Raji (cell line): ENCODE data around the gene BAG1.

Experiments
- POLR2A ChIP-seq: IDR thresholded peaks from 2 replicates; pipeline ENCODE4 v1.6.1; 2011; ENCODE audit warnings: low read depth, low read length, control low read depth; ENCODE audit not compliant: insufficient read depth

Gene BAG1

DNA sequence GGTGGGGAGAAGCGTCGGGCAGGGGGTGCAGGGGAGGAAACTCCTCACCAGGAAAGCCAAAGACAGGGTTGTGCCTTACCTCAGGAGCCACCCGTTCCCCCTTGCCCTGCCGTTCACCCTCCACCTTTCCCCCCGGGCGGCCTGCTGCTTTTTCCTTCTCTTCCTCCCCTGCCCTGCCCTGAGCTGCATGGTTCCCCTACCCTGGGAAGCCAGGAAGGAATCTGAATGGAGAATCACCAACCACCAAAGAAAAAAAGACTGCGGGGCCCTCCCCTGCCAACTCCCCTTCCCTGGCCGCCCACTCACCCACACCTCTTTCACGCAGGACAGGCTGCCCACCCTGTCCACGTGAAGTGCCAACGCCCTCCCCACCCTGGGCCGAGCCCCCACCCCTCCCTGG is 25.0 kb upstream of the BAG1 start:
- no peak for TF ChIP-seq POLR2A

DNA sequence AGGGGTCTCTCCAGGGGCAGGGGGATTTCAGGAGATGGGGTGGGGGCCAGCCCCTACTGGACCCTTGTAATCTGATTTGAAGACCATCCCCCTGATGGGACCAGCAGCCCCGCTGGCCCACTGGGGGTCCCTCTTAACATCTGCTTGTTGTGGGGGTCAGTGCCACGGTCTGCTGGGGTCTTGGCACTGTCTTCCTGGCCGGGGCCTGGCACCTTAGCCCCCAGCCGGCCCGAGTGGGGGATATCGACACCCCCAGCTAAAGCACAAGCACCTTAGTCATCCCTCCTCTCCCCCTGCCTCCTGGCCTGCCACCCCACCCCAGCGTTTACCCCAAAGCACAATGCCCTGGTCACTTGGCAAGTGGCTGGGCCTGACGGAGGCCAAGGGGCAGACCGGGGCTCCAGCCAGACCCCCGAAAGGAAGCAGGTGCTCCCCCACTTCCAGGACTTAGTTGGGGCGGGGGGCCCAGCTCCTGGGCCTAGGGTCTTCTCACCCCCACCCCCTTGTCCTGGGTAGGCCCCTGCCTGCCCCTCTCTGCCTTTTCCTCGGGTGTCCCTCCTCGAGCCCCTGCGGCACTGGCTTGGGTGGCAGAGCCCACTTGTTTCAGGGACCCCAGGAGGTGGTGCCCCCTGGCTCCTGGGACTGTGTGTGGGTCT is 24.4 kb upstream of the BAG1 start:
- no peak for TF ChIP-seq POLR2A

DNA sequence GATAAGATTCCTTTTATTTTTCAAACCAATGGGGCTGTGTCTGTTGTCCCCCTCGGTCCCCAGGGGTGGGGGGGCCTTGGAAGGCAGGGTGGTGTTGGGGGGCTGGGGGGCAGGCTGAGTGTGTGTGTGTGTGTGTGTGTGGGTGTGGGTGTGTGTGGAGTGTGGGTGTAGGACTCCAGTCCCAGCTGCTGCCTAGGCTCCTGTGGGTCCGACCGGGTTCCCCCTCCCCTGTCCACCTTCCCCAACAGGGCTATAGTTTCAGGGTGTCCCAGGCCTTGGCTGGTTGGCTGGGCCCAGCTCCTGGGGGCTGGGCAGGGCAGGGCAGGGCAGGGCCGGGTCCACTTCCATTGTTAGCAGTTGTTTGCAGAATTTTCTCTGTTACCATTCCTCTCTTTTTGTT is 23.7 kb upstream of the BAG1 start:
- no peak for TF ChIP-seq POLR2A

DNA sequence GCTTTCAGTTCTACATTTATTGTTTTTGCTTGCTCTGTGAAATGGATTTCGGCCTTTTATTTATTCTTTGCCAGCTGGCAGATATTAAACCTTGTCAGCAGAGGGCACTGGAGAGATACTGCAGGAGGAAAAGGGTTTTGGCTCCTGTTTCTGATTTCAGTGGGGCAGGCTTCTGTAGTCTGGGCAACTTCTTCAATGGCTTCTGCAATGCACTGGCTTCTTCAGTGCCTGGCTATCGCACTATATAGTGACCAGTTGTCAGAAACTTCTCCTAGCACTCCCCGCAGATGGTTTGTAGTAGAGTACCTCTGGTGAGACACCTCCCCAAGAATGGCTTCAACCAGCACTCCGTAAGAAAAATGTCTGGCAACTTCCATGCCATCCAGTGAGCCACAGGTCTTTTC is 22.6 kb upstream of the BAG1 start:
- TF ChIP-seq POLR2A = no peak

DNA sequence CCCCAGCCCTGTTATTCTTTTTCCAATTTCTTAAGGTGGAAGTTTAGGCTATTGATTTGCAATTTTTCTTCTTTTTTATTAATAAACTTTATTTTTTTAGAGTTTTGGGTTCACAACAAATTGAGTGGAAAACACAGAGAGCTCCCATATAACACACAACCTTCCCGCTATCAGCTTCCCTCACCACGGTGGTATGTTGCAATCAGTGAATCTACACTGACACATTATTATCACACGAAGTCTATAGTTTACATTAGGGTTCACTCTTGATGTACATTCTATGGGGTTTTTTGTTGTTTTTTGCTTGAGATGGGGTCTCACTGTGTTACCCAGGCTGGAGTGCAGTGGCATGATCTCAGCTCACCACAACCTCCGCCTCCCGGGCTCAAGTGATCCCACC is 21.0 kb upstream of the BAG1 start:
- no peak for TF ChIP-seq POLR2A

DNA sequence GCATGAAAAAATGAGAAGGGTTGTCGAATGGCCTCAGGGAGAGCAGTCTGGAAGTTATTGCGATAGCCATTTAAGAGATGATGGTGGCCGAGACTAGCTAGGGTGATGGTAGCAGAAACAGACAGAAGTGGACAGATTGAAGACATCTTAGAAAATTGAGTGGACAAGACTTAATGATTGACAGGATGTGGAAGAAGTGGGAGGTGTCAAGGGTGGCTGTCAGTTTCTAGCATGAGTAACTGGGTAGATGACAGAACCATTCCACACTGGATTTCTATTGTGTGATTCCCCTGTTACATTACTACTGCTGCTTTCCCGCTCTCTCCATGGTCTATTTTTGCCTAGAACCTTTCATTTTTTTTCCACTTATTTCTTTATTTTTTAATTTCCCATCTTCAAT is 13.0 kb upstream of the BAG1 start:
- no peak for TF ChIP-seq POLR2A

DNA sequence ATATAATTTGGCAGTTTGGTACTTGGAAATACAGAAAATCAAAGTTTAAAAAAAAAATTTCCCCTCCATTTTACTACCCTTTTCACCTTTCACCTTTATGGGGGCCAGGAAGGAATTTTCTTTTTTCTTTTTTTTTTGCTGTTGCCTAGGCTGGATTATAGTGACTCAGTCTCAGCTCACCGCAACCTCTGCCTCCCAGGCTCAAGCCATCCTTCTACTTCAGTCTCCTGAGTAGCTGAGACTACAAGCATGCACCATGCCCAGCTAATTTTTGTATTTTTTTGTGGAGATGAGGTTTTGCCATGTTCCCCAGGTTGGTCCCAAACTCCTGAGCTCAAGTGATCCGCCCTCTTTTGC is 9.4 kb upstream of the BAG1 start:
- no peak for TF ChIP-seq POLR2A

DNA sequence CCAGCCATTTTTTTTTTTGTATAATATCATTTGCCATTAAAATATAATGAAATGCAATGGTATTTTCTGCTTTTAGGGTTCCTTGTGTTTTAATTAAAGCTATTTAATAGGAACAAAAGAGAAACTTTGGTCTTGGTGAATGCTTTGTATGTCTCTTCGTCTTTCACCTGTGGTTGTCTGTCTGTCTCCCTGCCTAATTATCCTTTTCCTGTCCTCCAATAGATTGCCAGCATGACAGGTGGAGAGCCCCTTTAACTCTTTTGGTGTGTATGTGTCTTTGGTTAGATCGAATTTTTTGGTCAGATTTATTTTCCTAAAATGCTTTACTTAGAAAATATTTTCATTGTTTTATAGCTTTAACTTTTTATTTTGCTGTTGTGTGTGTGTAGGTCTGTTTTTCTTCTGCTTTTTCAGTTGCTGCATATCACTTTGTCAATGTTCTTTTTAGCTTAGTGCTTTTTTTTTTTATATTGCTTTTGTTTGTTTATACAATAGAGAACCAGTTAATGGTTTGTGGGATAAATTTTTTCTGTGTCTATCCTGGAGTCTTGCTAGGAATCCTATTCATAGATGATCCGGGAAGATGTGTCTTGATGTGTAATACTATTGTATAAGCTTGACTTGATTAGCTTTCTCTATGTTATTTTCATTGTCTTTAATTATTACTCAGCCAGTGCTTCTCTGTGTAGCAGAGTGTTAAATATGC is 8.9 kb upstream of the BAG1 start:
- no peak for TF ChIP-seq POLR2A

DNA sequence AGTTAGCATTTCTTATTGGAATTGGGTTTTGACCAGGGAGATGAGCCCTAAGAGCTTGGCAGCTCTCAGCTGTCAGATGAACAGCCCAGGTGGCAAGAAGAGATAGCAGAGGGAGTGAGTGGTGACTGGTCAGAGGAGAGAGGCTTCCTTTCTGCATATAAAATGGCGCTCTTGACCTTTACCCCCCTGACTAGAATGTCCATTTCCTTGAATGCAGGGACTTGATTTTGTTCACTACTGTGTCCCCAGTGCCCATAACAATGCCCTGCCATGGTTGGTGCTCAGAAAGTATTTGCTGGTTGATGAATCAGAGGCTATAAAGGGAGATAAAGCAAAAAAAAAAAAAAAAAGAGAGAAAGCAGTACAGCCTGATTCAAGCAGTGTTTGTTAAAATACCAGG is 7.6 kb upstream of the BAG1 start:
- TF ChIP-seq POLR2A = no peak

DNA sequence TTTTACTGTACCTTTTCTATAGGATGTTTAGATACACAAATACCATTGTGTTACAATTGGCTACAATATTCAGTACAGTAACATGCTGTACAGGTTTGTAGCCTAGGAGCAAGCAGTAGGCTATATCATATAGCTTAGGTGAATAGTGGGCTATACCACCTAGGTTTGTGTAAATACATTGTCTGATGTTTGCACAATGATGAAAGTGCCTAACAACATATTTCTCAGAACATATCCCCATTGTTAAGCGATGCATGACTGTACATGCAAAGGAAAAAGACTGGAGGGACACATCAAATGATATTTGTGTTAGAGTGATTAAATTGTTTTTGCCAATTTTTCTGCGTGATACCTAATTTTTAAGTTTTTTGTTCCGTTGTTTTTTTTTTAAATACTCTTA is 5.6 kb upstream of the BAG1 start:
- no peak for TF ChIP-seq POLR2A

DNA sequence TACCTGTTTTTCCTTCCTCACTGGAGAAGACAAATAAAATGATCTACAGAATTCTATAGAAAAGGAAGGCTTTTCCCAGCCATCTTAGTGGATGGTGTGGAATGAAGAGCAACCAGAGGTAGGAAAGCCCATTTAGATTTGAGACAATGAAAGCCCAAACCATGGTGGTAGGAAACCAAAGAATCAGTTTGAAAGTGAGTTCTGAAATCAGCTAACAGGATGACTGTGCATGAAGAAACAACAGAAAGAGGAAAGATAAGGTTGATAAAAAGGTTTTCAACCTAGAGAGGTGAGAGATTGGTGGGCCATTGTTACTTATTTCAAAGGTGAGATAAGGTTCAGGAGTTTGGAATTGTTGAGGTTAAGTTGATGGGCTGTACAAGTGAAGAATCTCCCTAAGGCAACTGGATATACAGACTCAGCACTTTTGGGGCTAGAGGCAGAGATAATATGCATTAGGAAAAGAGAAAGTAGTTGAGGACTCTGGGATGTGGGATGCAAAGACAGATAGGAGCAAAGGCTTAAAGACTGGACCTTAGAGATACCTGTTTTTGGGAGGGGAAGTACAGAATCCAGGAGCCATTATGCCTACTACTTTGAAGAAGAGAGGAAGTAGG is 2.8 kb upstream of the BAG1 start:
- TF ChIP-seq POLR2A = no peak

DNA sequence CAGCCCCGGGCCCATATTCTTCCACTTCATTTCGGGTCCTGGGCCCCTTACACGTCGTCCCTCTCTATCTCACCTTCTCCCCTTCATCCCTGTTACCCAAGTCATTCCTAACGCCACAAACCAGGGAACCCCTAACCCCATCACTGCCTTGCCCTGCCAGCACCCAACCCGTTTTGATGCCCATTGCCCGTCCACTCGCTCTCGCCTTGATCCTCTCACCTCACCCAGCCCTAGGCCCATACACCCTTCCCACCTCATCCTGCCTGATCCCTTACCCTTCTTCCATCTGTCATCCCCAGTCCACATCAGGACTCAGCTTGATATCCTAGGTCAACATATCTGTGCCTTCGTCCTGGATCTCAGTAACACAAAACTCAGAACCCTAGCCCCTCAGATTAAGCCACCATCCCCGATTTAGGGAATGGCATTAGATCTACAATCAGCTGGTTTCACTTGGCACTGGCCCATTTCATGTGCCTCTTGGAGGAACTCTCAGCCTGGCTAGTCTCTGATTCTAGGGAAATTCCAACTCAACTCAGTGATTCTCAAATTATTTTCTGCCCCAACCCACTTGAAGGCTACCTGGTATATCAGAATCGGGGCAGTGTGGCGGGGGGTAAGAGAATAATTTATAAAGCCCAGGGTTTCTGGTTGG is 830 bp upstream of the BAG1 start:
- TF ChIP-seq POLR2A = no peak

DNA sequence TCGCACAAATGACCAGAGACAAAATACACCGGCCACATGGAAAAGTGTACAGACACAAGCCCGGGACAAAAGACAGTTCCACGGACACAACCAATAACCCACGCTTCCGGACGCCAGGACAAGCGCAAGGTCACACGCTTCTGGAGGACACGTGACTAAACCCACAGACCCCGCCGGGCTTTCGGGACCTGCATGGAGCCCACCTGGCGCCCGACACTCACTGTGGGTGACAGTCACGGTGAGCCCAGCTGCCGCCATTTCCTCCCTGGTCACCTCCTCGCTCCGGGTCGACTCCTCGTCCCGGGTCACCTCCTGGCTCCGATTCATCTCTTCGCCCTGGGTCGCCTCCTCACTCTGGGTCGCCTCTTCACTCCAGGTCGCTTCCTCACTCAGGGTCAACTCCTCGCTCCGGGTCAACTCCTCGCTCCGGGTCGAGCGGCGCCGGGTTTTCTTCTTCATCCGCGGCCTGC is 470 bp downstream of the BAG1 start:
- TF ChIP-seq POLR2A = peak; percentile 25; the same call in 1 of the 2 replicates

DNA sequence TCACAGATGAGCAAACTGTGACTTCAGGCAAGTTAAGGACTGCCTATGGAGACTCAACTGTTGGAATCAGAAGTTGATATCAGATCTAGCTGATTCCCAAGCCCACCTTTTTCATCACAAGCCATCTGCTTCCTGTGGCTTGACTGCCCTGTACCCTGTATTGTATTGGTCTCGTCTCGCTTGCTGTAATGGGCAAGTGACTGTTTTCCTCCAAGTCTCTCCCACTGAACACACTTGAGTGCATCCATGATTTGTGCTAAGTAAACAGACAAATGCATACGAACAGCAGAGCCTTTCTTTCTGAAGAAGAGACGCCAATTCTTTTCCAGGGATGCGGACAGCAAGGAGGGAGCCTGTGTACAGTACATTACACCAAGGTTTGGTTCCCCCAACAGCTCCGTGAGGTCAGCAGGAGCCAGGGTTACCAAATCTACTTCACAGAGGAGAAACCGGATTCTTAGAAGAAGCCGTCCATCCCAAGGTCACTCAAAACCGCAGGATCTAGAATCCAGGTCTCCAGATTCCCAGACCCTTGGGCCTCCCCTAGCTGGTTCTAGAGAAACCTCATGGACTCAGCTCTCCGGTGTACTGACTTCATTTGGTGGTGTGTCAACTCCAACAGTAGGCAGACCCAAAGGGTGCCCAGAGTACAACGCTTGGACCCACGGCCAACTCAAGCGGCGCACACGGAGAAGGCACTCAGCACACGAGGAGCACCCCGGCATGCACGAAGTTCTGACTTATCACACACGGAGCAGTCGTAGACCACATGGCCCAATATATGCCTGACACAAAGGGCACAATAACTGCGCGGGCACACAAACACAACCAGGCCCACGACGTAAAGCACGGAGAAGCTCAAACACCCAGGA is 1.1 kb downstream of the BAG1 start:
- TF ChIP-seq POLR2A = no peak

DNA sequence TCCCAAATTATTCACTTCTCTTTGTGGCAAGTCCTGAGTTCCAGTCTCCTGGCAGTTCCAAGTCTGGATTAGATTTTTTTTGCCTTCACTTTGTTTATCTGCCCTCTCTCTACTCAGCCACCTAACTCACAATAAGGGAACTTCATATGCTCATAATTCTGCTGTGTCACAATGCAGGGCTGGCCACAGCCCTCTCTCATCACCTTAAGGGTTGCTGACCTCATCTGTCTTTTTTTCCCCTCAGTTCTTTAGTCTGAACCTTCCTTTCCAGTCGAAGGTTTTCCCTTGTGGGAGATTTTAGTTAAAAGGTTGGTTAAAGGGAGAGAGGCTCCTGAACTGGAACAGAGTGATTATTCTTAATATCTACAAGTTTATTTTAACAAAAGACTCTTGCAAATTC is 4.1 kb downstream of the BAG1 start:
- no peak for TF ChIP-seq POLR2A
